GM19452 (cell line): ENCODE measurements around the gene KLHL40.

ENCODE experiments used
- ATAC-seq: cut with Tn5 transposase; IDR thresholded peaks from one replicate; pipeline ENCODE4 v1.9.1; 2021; ENCODE audit not compliant: unreplicated experiment

The KLHL40 gene

DNA sequence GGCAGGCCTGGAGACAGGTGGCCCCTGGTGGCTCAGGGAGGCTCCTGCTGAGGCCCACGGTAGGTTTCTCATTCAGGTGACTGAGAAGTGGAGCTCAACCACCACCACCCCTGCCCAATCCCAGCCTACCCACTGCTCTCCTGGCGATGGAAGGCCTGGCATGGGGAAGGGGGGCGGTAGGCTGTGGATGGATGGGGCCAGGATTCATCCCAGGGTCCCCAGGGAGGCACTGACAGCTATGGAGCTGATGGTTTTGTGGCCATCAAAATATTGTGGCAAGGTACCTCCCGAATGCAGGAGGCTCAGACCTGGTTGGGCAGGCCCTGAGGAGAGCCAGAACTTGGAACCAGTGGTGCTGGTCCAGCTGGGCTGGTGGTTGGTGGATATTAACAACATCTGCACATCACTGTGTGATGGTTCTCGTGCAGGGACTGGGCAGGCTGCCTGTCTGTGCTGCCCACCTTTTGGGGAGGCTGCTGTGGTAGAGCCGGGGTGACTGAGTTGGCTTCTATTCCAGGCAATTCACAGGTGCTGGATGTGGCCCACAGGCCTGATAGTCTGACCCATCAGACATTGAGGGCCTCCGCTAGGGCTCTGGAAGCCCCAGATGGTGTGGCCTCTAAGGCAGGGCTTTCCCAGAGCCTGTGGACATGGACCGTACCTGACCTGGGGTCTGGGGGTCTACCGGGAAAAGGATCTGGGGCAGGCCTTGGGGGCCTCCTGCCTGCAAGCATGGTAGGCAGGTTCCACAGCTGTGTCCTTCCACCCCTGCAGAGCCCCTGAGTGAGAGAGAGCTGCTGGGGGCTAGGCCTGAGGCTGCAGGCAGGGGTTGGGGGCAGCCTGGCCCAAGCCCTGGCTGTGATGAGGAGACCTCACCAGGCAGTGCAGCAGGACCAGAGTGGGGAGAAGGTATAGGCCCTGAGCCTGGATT is 28.4 kb upstream of the KLHL40 start:
- no peak for ATAC-seq

- ATAC-seq = no peak
Observed at GRCh38 chr3:42657675-42658074, 27.7 kb upstream of the KLHL40 start.

DNA sequence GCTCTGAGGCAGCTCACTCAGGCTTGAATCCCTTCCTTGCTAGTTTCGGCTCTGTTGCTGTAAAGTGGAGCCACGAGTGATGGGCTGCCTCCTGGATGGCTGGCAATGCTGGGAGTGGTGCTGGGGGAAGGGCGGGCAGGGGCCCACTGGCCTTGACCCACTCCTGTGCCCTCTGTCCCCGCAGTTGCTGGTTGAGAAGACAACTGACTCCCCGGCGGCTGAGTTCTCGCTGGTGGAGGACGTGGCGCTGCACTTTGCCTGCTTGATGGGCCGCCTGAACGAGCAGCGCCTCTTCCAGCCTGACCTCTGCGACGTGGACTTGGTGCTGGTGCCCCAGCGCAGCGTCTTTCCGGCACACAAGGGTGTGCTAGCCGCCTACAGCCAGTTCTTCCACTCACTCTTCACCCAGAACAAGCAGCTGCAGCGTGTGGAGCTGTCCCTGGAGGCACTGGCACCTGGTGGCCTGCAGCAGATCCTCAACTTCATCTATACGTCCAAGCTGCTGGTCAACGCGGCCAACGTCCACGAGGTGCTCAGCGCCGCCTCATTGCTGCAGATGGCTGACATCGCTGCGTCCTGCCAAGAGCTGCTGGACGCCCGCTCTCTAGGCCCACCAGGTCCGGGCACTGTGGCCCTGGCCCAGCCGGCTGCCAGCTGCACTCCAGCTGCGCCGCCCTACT is 27.1 kb upstream of the KLHL40 start:
- no peak for ATAC-seq

- no peak for ATAC-seq
Observed at GRCh38 chr3:42658771-42659390, 26.5 kb upstream of the KLHL40 start.

DNA sequence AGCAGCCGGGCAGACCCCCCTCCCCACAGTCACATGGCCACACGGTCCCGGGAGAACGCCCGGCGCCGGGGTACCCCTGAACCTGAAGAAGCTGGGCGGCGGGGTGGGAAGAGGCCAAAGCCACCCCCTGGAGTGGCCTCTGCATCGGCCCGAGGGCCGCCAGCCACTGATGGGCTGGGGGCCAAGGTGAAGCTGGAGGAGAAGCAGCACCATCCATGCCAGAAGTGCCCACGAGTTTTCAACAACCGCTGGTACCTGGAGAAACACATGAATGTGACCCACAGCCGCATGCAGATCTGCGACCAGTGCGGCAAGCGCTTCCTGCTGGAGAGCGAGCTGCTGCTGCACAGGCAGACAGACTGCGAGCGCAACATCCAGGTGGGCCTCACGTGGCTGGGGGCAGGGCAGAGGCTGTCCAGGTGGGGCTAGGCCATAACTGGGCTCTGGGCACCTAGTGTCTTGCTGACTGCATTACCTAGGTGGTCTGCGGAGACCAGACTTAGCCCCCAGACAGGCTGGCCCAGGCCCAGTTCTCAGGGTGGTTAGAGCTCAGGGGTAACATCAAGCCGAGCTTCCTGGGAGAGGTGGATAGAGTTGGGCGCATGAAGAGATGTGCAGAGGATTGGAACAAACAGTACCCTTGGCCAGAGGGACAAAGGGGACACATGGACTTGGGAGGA is 25.7 kb upstream of the KLHL40 start:
- no peak for ATAC-seq

GRCh38 chr3:42660131-42660715 is 25.1 kb upstream of the KLHL40 start:
- ATAC-seq = no peak

- ATAC-seq = no peak
Observed at GRCh38 chr3:42660898-42661297, 24.4 kb upstream of the KLHL40 start.

GRCh38 chr3:42661593-42662022 is 23.7 kb upstream of the KLHL40 start:
- ATAC-seq = no peak

- ATAC-seq = no peak
Observed at GRCh38 chr3:42662037-42662812, 23.1 kb upstream of the KLHL40 start.

DNA sequence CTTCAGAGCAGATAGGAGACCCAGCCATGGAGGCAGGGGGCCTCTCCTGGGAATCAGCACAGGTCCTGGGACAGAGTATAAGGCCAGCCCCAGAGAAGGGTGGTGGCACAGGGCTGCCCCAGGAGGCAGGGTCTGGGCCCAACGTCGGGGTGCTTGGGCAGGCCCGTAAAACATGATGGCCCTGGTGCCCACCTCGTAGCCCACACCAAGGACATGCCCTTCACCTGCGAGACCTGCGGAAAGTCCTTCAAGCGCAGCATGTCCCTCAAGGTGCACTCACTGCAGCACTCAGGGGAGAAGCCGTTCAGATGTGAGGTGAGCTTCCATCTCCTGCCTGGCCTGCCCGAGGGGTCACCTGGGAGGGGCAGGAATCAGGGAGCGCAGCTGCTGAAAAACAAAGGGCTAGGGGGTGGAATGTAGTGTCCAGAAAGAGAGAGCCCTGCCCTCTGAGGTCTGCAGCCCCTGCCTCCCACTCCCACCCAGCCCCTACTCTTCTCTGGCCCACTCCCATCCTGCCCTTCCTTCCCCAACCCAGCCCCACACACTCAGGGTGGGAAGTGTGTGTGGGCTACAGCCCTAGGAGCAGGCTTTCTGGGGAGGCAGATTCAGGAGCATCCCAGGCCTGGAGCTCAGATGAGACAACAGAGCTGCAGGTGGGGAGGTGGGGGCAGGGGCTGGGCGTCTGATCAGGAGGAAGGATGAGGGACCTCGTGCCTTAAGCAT is 22.4 kb upstream of the KLHL40 start:
- ATAC-seq = no peak

GRCh38 chr3:42663581-42664437 is 21.5 kb upstream of the KLHL40 start:
- no peak for ATAC-seq

DNA sequence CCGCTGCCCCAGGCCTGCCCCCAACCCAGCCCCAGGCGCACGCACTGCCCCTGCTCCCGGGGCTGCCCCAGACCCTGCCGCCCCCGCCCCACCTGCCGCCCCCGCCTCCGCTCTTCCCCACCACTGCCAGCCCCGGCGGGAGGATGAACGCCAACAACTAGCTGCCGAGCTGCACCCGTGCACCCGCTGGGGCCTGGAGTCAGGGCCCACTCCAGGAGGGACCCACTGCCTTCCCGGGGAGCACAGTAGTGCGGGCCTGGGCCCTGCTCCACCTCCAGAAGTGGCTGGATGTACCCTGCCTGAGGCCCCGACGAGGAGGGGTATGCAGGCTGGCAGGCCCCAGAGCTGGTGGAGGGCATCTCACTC is 20.9 kb upstream of the KLHL40 start:
- no peak for ATAC-seq

GRCh38 chr3:42665050-42665878 is 20.1 kb upstream of the KLHL40 start:
- no peak for ATAC-seq

DNA sequence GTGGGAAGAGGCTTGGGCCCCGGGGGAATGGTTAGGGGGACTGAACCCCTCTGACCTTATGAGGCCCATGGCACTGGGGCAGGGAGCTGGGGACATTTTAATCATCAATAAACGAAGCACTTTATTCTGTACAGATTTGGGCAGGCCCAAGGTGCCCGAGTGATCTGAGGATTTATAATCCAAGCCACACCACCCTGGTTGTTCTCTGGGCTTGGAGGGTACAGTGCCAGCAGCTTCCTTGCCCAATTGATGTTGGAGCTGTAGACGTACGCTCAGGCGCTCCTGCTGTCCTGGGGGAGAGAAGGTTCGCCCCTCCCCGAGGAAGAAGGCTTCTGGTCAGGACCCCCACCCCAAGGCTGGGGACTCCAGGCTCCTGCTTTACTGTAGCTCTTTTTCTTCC is 19.3 kb upstream of the KLHL40 start:
- ATAC-seq = no peak

- no peak for ATAC-seq
Observed at GRCh38 chr3:42666577-42666998, 18.7 kb upstream of the KLHL40 start.

- no peak for ATAC-seq
Observed at GRCh38 chr3:42667096-42667522, 18.2 kb upstream of the KLHL40 start.

DNA sequence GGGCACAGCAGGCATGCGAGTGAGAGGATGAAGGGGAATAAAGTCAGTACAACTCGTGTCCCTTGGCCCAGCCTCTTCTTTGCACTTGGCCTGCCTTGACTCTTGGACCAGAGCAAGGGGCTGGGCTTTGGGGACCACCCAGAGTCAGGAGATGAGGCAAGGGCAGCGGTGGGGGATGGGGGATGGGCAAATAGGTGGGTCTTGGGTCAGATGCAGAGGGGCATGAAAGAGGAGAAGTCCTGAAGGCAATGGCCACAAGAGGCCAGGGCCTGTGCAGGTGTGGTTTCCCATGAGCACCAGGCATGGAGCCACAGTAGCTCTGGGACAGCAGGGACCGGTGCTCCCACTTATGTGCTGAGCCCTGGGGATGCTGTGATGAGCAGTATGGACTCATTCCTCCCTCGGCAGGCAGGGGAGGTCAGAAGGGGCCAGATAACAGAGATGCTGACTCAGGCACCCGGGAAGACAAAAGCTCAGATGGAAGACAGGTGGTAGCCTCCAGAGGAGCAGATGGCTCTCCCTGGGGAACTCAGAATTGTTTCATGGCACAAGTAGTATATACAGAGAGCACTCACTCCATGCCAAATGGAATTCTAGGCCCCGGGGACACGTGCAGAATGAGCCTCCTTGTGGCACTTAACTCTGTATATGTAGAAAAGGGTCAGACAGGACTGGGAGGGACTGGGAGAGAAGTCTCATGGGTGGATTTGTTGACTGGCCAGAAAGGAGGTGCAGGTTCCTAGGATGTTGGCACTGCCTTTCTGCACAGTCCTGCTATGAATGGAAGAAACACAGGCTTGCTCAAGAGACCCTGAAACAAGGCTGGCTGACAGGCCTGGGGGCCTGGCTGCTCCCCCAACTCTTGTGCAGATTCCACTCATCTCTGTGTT is 17.6 kb upstream of the KLHL40 start:
- ATAC-seq = no peak
